ENCODE results near the gene IP6K1.
A peak's percentile ranks its signal among the peaks of the same experiment; 100 is the strongest.
"Not testable (repeated sequence)": the region's sequence is repeated elsewhere in the genome, so short reads cannot be mapped to it uniquely, and the experiment has no call there.

The IP6K1 gene

DNA sequence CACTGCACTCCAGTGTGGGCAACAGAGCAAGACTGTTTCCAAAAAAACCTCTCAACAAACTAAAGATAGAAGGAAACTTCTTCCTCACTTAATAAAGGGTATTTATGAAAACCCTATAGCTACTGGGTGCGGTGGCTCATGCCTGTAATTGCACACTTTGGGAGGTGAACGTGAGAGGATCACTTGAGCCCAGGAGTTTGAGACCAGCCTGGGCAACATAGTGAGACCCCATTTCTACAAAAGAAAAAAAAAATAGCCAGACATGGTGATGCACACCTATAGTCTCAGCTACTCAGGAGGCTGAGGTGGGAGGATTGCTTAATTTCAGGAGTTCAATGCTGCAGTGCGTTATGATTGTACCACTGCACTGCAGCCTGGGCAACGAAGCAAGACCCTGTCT, 22.4 kb downstream of the IP6K1 start:
- DNase-seq (ENCODE audit: low spot score): no peak

- DNase-seq (ENCODE audit: low spot score): no peak
Measured at GRCh38 chr3:49761661-49762060, 24.7 kb downstream of the IP6K1 start.

GRCh38 chr3:49759226-49759625, 27.1 kb downstream of the IP6K1 start:
- no peak for DNase-seq (ENCODE audit: low spot score)

- DNase-seq (ENCODE audit: low spot score): no peak
Measured at GRCh38 chr3:49757197-49757596, 29.1 kb downstream of the IP6K1 start.

GRCh38 chr3:49756036-49756435, 30.3 kb downstream of the IP6K1 start:
- DNase-seq (ENCODE audit: low spot score): no peak

DNA sequence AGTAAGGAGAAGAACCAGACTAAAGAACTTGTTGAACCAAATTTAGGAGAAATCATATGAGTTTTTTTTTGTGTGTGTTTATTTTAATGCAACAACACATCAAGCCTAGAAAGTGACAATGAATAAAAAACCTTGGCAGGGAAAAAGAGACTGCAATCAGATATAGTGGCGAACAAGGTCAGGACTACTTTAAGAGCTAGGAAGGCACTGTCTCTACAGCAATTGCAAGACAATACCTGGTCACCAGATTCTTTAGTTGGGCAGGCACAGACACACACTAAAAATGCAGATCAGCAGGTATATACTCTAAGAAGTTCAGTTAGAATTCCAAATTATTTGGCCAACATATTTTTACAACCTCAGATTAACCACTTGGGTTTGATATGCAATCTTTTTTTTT, 31.8 kb downstream of the IP6K1 start:
- DNase-seq (ENCODE audit: low spot score): no peak

- DNase-seq (ENCODE audit: low spot score): no peak
Measured at GRCh38 chr3:49751501-49751900, 34.8 kb downstream of the IP6K1 start.

GRCh38 chr3:49750056-49750455, 36.3 kb downstream of the IP6K1 start:
- DNase-seq (ENCODE audit: low spot score): no peak

DNA sequence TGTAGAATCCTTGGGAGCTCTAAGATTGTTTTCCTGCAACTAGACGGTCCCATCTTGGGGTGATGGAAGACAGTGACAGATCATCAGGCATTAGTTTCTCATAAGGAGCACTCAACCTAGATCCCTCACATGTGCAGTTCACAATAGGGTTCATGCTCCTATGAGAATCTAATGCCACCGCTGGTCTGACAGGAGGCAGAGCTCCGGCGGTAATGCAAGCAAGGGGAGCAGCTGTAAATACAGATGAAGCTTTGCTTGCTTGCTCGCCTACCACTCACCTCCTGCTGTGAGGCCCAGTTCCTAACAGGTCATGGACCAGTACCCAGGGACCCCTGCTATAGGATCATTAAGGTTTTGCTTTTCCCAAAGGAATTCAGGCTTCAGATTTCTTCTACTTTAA, 37.5 kb downstream of the IP6K1 start:
- DNase-seq (ENCODE audit: low spot score): not testable (repeated sequence)

DNA sequence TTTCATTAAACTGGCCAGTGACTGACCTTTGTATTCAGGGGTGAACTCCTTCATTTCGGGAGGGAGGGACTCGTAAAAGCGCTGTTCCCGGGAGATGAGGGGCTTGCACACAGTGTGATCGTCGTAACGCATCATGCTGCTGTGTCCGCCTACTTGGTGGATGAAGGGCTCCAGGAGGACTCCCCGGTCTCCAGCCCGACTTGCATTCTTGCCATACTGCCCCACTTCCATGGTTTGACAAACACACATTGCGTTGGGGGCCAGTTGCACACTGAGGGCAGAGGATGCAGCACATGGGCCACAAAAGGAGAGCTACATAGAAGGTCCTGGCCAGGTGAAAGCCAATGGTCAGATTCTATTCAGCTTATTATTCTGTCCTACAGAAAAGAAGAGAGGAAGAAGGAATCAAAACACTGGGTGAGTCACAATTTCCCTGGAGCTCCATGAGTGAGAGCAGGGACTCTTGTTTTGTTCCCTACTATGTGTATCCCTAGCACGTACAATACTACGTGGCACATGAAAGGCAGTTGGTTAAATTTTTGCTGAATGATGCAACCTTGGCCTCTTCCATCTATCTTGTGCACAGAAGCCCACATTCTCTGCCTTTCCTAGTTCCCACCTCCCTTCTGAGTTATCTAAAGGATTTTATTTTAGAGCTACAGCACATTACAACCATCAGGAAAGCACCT, 38.4 kb downstream of the IP6K1 start:
- no peak for DNase-seq (ENCODE audit: low spot score)

- DNase-seq (ENCODE audit: low spot score): no peak
Measured at GRCh38 chr3:49745986-49746385, 40.4 kb downstream of the IP6K1 start.

DNA sequence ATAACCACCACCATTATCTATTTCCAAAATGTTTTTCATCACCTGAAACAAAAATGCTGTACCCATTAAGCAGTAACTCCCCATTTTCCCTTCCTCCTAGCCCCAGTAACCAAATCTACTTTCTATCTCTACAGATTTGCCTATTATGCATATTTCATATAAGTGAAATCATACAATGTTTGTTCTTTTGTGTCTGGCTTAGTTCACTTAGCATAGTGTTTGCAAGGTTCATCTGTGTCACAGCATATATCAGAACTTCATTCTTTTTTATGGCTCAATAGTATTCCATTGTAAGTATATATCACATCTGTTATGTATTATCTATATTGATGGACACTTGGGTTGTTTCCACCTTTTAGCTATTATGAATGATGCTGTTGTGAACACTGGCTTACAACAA, 45.9 kb downstream of the IP6K1 start:
- DNase-seq (ENCODE audit: low spot score): no peak

DNA sequence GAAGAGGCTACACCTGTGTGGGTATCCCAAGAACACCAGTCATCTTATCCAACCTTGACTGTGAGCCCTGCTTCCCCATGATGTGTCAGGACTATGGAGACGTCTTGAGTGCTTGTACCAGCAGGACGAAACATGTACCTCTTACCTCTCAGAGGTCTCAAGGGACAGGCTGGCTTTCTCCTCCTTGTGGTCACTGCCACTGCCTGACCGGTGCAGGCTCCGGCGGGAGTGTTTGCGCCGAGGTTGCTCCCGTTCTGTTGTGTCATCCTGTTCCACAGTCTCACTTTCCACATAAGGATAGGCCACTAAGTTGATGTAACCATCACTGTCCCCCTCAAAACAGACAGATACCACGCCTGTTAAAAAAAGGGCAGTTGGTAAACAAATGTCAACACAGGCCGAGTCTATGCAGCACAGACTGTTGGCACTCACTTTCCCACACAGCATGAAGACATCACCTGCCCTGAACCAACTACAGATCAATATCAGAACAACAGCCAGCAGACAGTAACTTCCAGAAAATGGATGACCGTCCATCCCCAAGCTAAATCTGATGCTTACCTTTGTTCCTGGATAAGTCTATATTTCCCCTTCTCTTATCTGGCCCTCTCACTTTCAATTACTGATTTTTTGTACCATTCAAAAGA, 48.2 kb downstream of the IP6K1 start:
- DNase-seq (ENCODE audit: low spot score): no peak

- DNase-seq (ENCODE audit: low spot score): no peak
Measured at GRCh38 chr3:49734752-49735151, 51.6 kb downstream of the IP6K1 start.

- no peak for DNase-seq (ENCODE audit: low spot score)
Measured at GRCh38 chr3:49733551-49733950, 52.8 kb downstream of the IP6K1 start.

GRCh38 chr3:49732597-49732996, 53.7 kb downstream of the IP6K1 start:
- DNase-seq (ENCODE audit: low spot score): no peak

DNA sequence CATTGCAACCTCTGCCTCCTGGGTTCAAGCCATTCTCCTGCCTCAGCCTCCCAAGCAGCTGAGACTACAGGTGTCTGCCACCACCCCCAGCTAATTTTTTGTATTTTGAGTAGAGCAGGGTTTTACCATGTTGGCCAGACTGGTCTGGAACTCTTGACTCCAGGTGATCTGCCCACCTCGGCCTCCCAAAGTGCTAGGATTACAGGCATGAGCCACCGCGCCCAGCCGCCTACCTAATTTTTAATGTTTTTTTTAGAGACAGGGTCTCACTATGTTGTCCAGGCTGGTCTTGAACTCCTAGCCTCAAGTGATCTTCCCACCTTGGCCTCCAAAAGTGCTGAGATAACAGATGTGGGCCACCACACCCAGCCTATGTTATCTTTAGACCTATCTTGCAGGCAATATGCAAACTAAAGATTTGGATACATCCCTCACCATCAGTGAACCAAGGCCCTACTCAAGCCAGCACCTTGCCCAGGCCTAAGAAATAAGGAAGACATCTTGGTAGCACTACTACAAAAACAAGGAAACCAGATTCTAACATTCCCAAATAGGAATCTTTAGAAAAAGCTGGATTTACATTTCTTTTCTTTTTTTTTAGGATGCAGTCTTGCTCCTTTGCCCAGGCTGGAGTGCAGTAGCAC, 56.3 kb downstream of the IP6K1 start:
- no peak for DNase-seq (ENCODE audit: low spot score)

DNA sequence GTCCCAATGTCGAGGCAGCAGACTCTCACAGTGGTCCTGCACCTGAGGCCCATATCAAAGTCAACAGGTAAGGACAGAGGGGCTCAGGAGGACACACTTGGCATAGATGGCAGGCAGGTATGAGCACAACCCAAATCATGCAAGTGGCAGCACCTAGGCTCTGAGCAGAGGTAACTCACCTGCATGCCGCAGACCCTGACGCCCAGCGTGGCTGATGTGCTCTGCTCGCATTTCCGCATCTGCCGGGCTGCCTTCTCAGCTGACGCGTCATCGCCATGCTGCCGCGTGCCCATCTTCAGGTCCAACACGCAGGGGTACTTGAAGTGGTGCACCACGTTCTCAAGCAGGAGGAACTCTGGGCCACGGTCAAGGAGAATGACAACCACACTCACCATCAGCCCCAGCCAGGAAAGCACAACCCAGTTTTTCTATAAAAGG, 58.4 kb downstream of the IP6K1 start:
- no peak for DNase-seq (ENCODE audit: low spot score)

- DNase-seq (ENCODE audit: low spot score): no peak
Measured at GRCh38 chr3:49727154-49727923, 59.0 kb downstream of the IP6K1 start.

GRCh38 chr3:49725906-49726681, 60.2 kb downstream of the IP6K1 start:
- no peak for DNase-seq (ENCODE audit: low spot score)

GRCh38 chr3:49724586-49724985, 61.8 kb downstream of the IP6K1 start:
- peak; percentile 14 for DNase-seq (ENCODE audit: low spot score)
